GM12878 (cell line): Measurements from ENCODE around the gene CPEB3. TPM values are rescaled to one million over a fixed set of nuclear protein-coding genes. Genes with fewer than 3 reads are reported as not detected.

Experiments used
- ATAC-seq: fragments of 200-7000 bp; cut with Tn5 transposase; 3 replicates; pipeline ENCODE4 v1.9.1; 2020; ENCODE audit warnings: mild to moderate bottlenecking, moderate library complexity
- Bru-seq: library from RNA; stranded (reverse); fragments of 400-500 nt; gene quantifications from one replicate; lab custom pipeline; 2021; lab: Mats Ljungman, UMichigan
- BruChase-seq, 2 experiments: library from RNA; stranded (reverse); fragments of 400-500 nt; gene quantifications; one replicate each; lab custom pipeline; 2021; lab: Mats Ljungman, UMichigan
- BruUV-seq: library from RNA; stranded (reverse); fragments of 400-500 nt; replicated peaks from 2 replicates; lab custom pipeline; 2021; lab: Mats Ljungman, UMichigan
- CTCF ChIA-PET: fragments of 300-600 bp; sonication (Branson Sonifier 250); formaldehyde crosslinking; extraction: SDS; loops from one replicate; lab custom pipeline; 2021; ENCODE audit warnings: inconsistent platforms; lab: Yijun Ruan, JAX
- POLR2A ChIA-PET: fragments of 350-600 bp; formaldehyde crosslinking; extraction: SDS; loops from one replicate; lab custom pipeline; 2021; ENCODE audit warnings: inconsistent platforms; lab: Charles Lee
- RAD21 ChIA-PET: fragments of 300-600 bp; sonication (Branson Sonifier 250); formaldehyde crosslinking; loops from one replicate; lab custom pipeline; 2023; ENCODE audit warnings: antibody characterized with exemption; ENCODE audit not compliant: unreplicated experiment; lab: Charles Lee
- SMC1A ChIA-PET: fragments of 300-600 bp; sonication (Branson Sonifier 250); formaldehyde crosslinking; loops from one replicate; lab custom pipeline; 2023; ENCODE audit not compliant: unreplicated experiment, uncharacterized antibody; lab: Charles Lee
- DNase-seq: peaks from one replicate; pipeline ENCODE4 v3.0.0-alpha.2; 2011; ENCODE audit warnings: low read depth, low spot score
- FAIRE-seq: peaks from 3 replicates; lab custom pipeline; 2011; peaks lifted over from hg19 to GRCh38; lab: Jason Lieb, UNC
- H2AFZ ChIP-seq: 2 replicates; pipeline ENCODE4 v1.6.0; 2011; ENCODE audit warnings: low read depth, low read length, control low read depth; ENCODE audit not compliant: control insufficient read depth
- H3K27ac ChIP-seq: 2 replicates; pipeline ENCODE4 v1.5.1; 2011; ENCODE audit warnings: control low read depth; ENCODE audit not compliant: control insufficient read depth, insufficient read depth
- H3K27me3 ChIP-seq, 2 experiments: replicated peaks in 1 of 2; 2 replicates each; pipeline versions ENCODE4 v1.6.0 to v1.6.1; 2011; ENCODE audit warnings: low read length in 1 of 2; ENCODE audit not compliant: control insufficient read depth in 2 of 2, insufficient read depth in 2 of 2
- H3K36me3 ChIP-seq, 2 experiments: 2 replicates each; pipeline ENCODE4 v1.5.1; 2011; ENCODE audit warnings: low read length in 1 of 2; ENCODE audit not compliant: control insufficient read depth in 2 of 2, insufficient read depth in 2 of 2
- H3K4me1 ChIP-seq: 2 replicates; pipeline ENCODE4 v1.6.1; 2011; ENCODE audit warnings: mild to moderate bottlenecking, low read length, moderate library complexity, mixed read lengths; ENCODE audit not compliant: control insufficient read depth, insufficient read depth
- H3K4me2 ChIP-seq: 2 replicates; pipeline ENCODE4 v1.6.0; 2011; ENCODE audit warnings: control low read depth; ENCODE audit not compliant: control insufficient read depth, insufficient read depth
- H3K4me3 ChIP-seq: fragments of 200-600 bp; sonication (generic); 2 replicates; pipeline ENCODE4 v1.5.1; 2016
- H3K79me2 ChIP-seq: 2 replicates; pipeline ENCODE4 v1.6.0; 2011; ENCODE audit warnings: low read length; ENCODE audit not compliant: control insufficient read depth, insufficient read depth
- H3K9ac ChIP-seq: 2 replicates; pipeline ENCODE4 v1.8.0; 2011; ENCODE audit warnings: low read length, control low read depth, mixed read lengths; ENCODE audit not compliant: control insufficient read depth, insufficient read depth
- H3K9me3 ChIP-seq: replicated peaks from 3 replicates; pipeline ENCODE4 v1.5.1; 2011; ENCODE audit warnings: mild to moderate bottlenecking, low read length; ENCODE audit not compliant: control insufficient read depth, insufficient read depth
- H4K20me1 ChIP-seq: 2 replicates; pipeline ENCODE4 v1.6.0; 2011; ENCODE audit not compliant: control insufficient read depth, insufficient read depth
- BACH1 ChIP-seq: fragments of 450-650 bp; IDR thresholded peaks from 2 replicates; pipeline ENCODE4 v1.6.1; 2017; ENCODE audit warnings: mild to moderate bottlenecking, borderline replicate concordance
- CHD1 ChIP-seq: IDR thresholded peaks from 2 replicates; pipeline ENCODE4 v1.6.1; 2012; ENCODE audit warnings: low read depth, low read length, improper control_type of control experiment
- CHD4 ChIP-seq: fragments of 200-600 bp; sonication (generic); IDR thresholded peaks from 2 replicates; pipeline ENCODE4 v1.6.1; 2016; ENCODE audit warnings: mild to moderate bottlenecking
- E4F1 ChIP-seq: fragments of 450-650 bp; IDR thresholded peaks from 2 replicates; pipeline ENCODE4 v1.6.1; 2018; ENCODE audit warnings: borderline replicate concordance, mild to moderate bottlenecking; ENCODE audit not compliant: partially characterized antibody
- ELK1 ChIP-seq: IDR thresholded peaks from 2 replicates; pipeline ENCODE4 v1.6.1; 2012; ENCODE audit warnings: low read depth, low read length, improper control_type of control experiment
- HDAC6 ChIP-seq: fragments of 200-600 bp; sonication (generic); IDR thresholded peaks from one replicate; pipeline ENCODE4 v1.8.0; 2017; ENCODE audit warnings: antibody characterized with exemption; ENCODE audit not compliant: unreplicated experiment
- NR2F1 ChIP-seq: fragments of 450-650 bp; conservative IDR thresholded peaks from 2 replicates; pipeline ENCODE4 v1.6.1; 2017; ENCODE audit warnings: mild to moderate bottlenecking
- PBX3 ChIP-seq: IDR thresholded peaks from 2 replicates; pipeline ENCODE4 v1.6.1; 2011; ENCODE audit warnings: mild to moderate bottlenecking, low read depth, low read length, moderate library complexity; ENCODE audit not compliant: insufficient replicate concordance
- RELB ChIP-seq: fragments of 450-650 bp; IDR thresholded peaks from 2 replicates; pipeline ENCODE4 v1.6.1; 2017; ENCODE audit warnings: low read depth, mild to moderate bottlenecking, moderate library complexity
- WGBS: methylation state at CpG from one replicate; pipeline ENCODE4 v1.1.6; 2016; ENCODE audit warnings: low lambda C conversion rate; ENCODE audit not compliant: insufficient replicate concordance, insufficient coverage; ENCODE audit errors: missing lambda C conversion rate; 5-methylcytosine and 5-hydroxymethylcytosine counted together
- in situ Hi-C: fragments of 300-500 bp; cut with MboI; formaldehyde crosslinking; loops from 9 replicates; pipeline ENCODE4 v1.14.3; 2018; ENCODE audit warnings: mixed read lengths
- intact Hi-C: fragments of 100-400 bp; cut with micrococcal nuclease; formaldehyde crosslinking; loops from one replicate; pipeline ENCODE4 v1.14.2; 2022; ENCODE audit not compliant: unreplicated experiment
- long read RNA-seq, 2 experiments: library from polyadenylated mRNA; unstranded; transcript quantifications; one replicate each; pipeline ENCODE4 v2.0.0, GENCODE V29; 2019 to 2020
- polyA minus RNA-seq, 3 experiments: library from RNA; depleted of rRNA, polyadenylated mRNA; stranded (reverse); fragments of >200 nt; gene quantifications; 2 replicates each; pipeline ENCODE4 v1.2.3, GENCODE V29; 2011
- polyA plus RNA-seq, 11 experiments: library from polyadenylated mRNA; depleted of rRNA in 4 of 11; unstranded in 6 of 11; stranded (reverse) in 5 of 11; fragments of >200 nt; fragmentation: Nextera tagmentation in 4 of 11; fragmentation: Illumina TruSeq in 1 of 11; extraction: Ambion mirVana in 4 of 11; extraction: Trizol in 1 of 11; gene quantifications; 1 replicate in 1 of 11; 2 replicates in 10 of 11; pipeline versions ENCODE4 v1.2.1 to v1.2.3, GENCODE V29; 2011 to 2016; ENCODE audit warnings: inconsistent platforms in 2 of 11, missing spikeins in 2 of 11, low read depth in 1 of 11
- total RNA-seq, 4 experiments: library from RNA; depleted of rRNA in 3 of 4; stranded (reverse); fragments of >200 nt in 3 of 4; fragmentation: Illumina TruSeq in 1 of 4; extraction: Trizol in 1 of 4; gene quantifications; 2 replicates each; pipeline versions ENCODE4 v1.2.1 to v1.2.3, GENCODE V29; 2013 to 2021

Gene CPEB3
- 16.5 and 18.0 TPM in 2 replicates for total RNA-seq (2013; cell fraction: nucleolus; rRNA removed)
- 1.2 and 1.3 TPM in 2 replicates for total RNA-seq (2014; rRNA removed)
- total RNA-seq (2014; rRNA removed; fragmentation: Illumina TruSeq; extraction: Trizol): 1.3 TPM in 2 replicates
- 1.7 and 2.3 TPM in 2 replicates for total RNA-seq (2021)
- 0.52 TPM for polyA plus RNA-seq (2011; ENCODE audit: low read depth)
- 1.9 and 2.3 TPM in 2 replicates for polyA plus RNA-seq (2011; rRNA removed)
- 0.72 and 1.1 TPM in 2 replicates for polyA plus RNA-seq (2011; cell fraction: cytosol; rRNA removed)
- polyA plus RNA-seq (2011; cell fraction: nucleus; rRNA removed): 2.3 and 3.1 TPM in 2 replicates
- polyA plus RNA-seq (2012): 1.1 and 1.4 TPM in 2 replicates
- polyA plus RNA-seq (2014; fragmentation: Illumina TruSeq; extraction: Trizol): 1.1 and 1.2 TPM in 2 replicates
- under 1 TPM; 0.50 to 0.53 TPM for polyA plus RNA-seq (2014; fragmentation: Nextera tagmentation; extraction: Ambion mirVana)
- polyA plus RNA-seq (2014; rRNA removed): 0.90 and 1.4 TPM in 2 replicates
- 1 to 10 TPM in 1 of 2 experiments, under 1 TPM in 1; 0.66 to 1.5 TPM for polyA plus RNA-seq (2016; fragmentation: Nextera tagmentation; extraction: Ambion mirVana)
- 3.1 and 3.2 TPM in 2 replicates for polyA minus RNA-seq (2011; rRNA and poly(A)+ RNA removed)
- 1.6 and 1.9 TPM in 2 replicates for polyA minus RNA-seq (2011; cell fraction: cytosol; rRNA and poly(A)+ RNA removed)
- polyA minus RNA-seq (2011; cell fraction: nucleus; rRNA and poly(A)+ RNA removed): 3.9 and 8.7 TPM in 2 replicates
- percentile 65 among the genes with signal in this experiment for Bru-seq, nascent RNA
- BruChase-seq, experiment 1, labeled RNA remaining after a 6-hour chase: percentile 60 among the genes with signal in this experiment
- BruChase-seq, experiment 2, labeled RNA remaining after a 2-hour chase: percentile 59 among the genes with signal in this experiment
- long read RNA-seq, experiment 1, partial matches to known transcripts: 0 of 1 reads
- long read RNA-seq, experiment 1, other reads (novel, unspliced or antisense): 1 of 1 reads
- long read RNA-seq, experiment 2, partial matches to known transcripts: 0 of 3 reads
- long read RNA-seq, experiment 2, other reads (novel, unspliced or antisense): 3 of 3 reads

GRCh38 chr10:92290837-92291615, at the start of gene CPEB3, which contains the start of gene MARCHF5:
CPEB3 (minus strand) TSS chr10:92291078; CDS start chr10:92240350, 50,728 bp downstream.
MARCHF5 (plus strand) TSS chr10:92291167; CDS start chr10:92291495, 328 bp downstream.
- DNase-seq: peak; percentile 77
- no peaks in the 10 kb centered on the region for H3K9me3 ChIP-seq
- FAIRE-seq: peak; percentile 95
- ChIA-PET CTCF (interaction anchor here (0.6 to 7.6 kb wide), 17 partner anchors 9 to 1756 kb away, joined by 3 to 117 read pairs (median 6); no protein-coding TSS in a partner anchor), POLR2A (interaction anchor here (0.5 to 1.7 kb wide), 12 partner anchors 14 to 318 kb away, joined by 3 to 7 read pairs (median 4); no protein-coding TSS in a partner anchor), SMC1A (interaction anchor here (0.7 to 6.4 kb wide), 21 partner anchors 9 to 204 kb away, joined by 3 to 80 read pairs (median 4); no protein-coding TSS in a partner anchor), RAD21 (interaction anchor here (0.7 to 6.2 kb wide), 17 partner anchors 22 to 317 kb away, joined by 3 to 60 read pairs (median 6); no protein-coding TSS in a partner anchor)
- peak within 1 kb of the TSS; percentile 76 for H3K9ac ChIP-seq
- H3K4me1 ChIP-seq: peaks cover 3% of the 10 kb centered on the region; the same call in 1 of the 2 replicates
- peak; percentile 97 for ATAC-seq
- H3K4me2 ChIP-seq: peak within 1 kb of the TSS; percentile 75
- peak within 1 kb of the TSS; percentile 96 for H3K4me3 ChIP-seq
- H2AFZ ChIP-seq: peak within 1 kb of the TSS; percentile 95
- H3K27ac ChIP-seq: peak within 1 kb of the TSS; percentile 79
- no peaks in the 10 kb centered on the region for H3K27me3 ChIP-seq
- WGBS: under 1% methylated on average over 69 of the region's 79 CpGs
- in situ Hi-C loops: loop anchor here (5.0 kb wide), 1 partner anchor 204 kb away; no protein-coding TSS in a partner anchor
- H3K79me2 ChIP-seq: peaks cover 39% of the 10 kb centered on the region
- H4K20me1 ChIP-seq: no peaks in the 10 kb centered on the region
- H3K36me3 ChIP-seq: no peaks in the 10 kb centered on the region; a peak in 1 of 4 replicates
- BruUV-seq: no TSS peak
- intact Hi-C loops: loop anchor here (1.0 to 5.0 kb wide), 5 partner anchors 50 to 301 kb away; partner anchors contain the start of gene KIF11
- TF ChIP-seq E4F1: no peak
- TF ChIP-seq PBX3: no peak
- TF ChIP-seq BACH1: 0 out of 2 replicates have a peak, but pooled peaks have one; percentile 49
- TF ChIP-seq ELK1: peak; percentile 50; the same call in 1 of the 2 replicates
- TF ChIP-seq CHD1: no peak
- TF ChIP-seq HDAC6: no peak
- peak; percentile 41; the same call in 1 of the 2 replicates for TF ChIP-seq NR2F1
- no peak for TF ChIP-seq CHD4
- TF ChIP-seq RELB: peak; percentile 38; the same call in 1 of the 2 replicates
